ENCODE data around the gene KLHDC8A.

- TF ChIP-seq POLR2A (IDR thresholded peaks at IDR 0.05; ENCODE audit: low read depth, low read length) (no peak), CTCF (conservative IDR thresholded peaks at IDR 0.05; ENCODE audit: low read depth, low read length) (no peak), MXI1 (IDR thresholded peaks at IDR 0.05; ENCODE audit: borderline replicate concordance, low read depth, low read length) (no peak), USF2 (IDR thresholded peaks at IDR 0.05; ENCODE audit: low read depth, low read length) (no peak), CHD1 (IDR thresholded peaks at IDR 0.05; ENCODE audit: low read depth, low read length) (no peak), RAD21 (IDR thresholded peaks at IDR 0.05; ENCODE audit: low read length) (no peak), ELK1 (IDR thresholded peaks at IDR 0.05; ENCODE audit: borderline replicate concordance, low read depth, low read length) (no peak), SMC3 (IDR thresholded peaks at IDR 0.05; ENCODE audit: low read depth, low read length) (no peak), BHLHE40 (IDR thresholded peaks at IDR 0.05; ENCODE audit: low read depth, low read length) (no peak)
These were observed 14.1 kb upstream of the KLHDC8A start for GRCh38 chr1:205370780-205371179.

Measured in IMR-90 (cell line).